GM06990 (cell line): ENCODE results near the gene GRID1.

ENCODE experiments used
- DNase-seq: peaks from one replicate; pipeline ENCODE4 v3.0.0-alpha.2; 2011; ENCODE audit not compliant: insufficient read length; ENCODE audit errors: extremely low read depth
- H3K27me3 ChIP-seq: replicated peaks from 2 replicates; pipeline ENCODE4 v1.6.0; 2011; ENCODE audit warnings: low read length; ENCODE audit not compliant: control insufficient read depth, insufficient read depth
- H3K36me3 ChIP-seq: 2 replicates; pipeline ENCODE4 v1.5.1; 2011; ENCODE audit warnings: low read length; ENCODE audit not compliant: control insufficient read depth, insufficient read depth
- H3K4me3 ChIP-seq: replicated peaks from 2 replicates; pipeline ENCODE4 v1.5.1; 2011; ENCODE audit warnings: low read depth, mild to moderate bottlenecking, control low read depth, low read length
- CTCF ChIP-seq: IDR thresholded peaks from 2 replicates; pipeline ENCODE4 v1.5.1; 2011; ENCODE audit warnings: low read length, control low read depth, mild to moderate bottlenecking, inconsistent platforms; ENCODE audit not compliant: insufficient read depth, poor library complexity, severe bottlenecking

The GRID1 gene

GRCh38 chr10:86362586-86363183, 3.9 kb downstream of the GRID1 start:
- TF ChIP-seq CTCF = no peak
- no peak overlapping the region for H3K4me3 ChIP-seq
- DNase-seq = no peak
- H3K27me3 ChIP-seq = peaks cover 10% of the 10 kb centered on the region
- no peaks in the 10 kb centered on the region for H3K36me3 ChIP-seq

- no peak for TF ChIP-seq CTCF
- Histone ChIP-seq H3K36me3 (no peaks in the 10 kb centered on the region), H3K27me3 (peaks cover 10% of the 10 kb centered on the region), H3K4me3 (no peak overlapping the region)
- no peak for DNase-seq
Observed at GRCh38 chr10:86362129-86362527, 4.5 kb downstream of the GRID1 start.

- Histone ChIP-seq H3K36me3 (no peaks in the 10 kb centered on the region), H3K27me3 (peaks cover 10% of the 10 kb centered on the region), H3K4me3 (no peak overlapping the region)
- no peak for TF ChIP-seq CTCF
- DNase-seq = no peak
Observed at GRCh38 chr10:86361156-86362128, 5.2 kb downstream of the GRID1 start.

- H3K27me3 ChIP-seq = peaks cover 9% of the 10 kb centered on the region
- no peaks in the 10 kb centered on the region for H3K36me3 ChIP-seq
- H3K4me3 ChIP-seq = no peak overlapping the region
- DNase-seq = no peak
- TF ChIP-seq CTCF = no peak
Observed at GRCh38 chr10:86360657-86361056, 5.9 kb downstream of the GRID1 start.

- TF ChIP-seq CTCF = no peak
- peaks cover 7% of the 10 kb centered on the region for H3K27me3 ChIP-seq
Observed at GRCh38 chr10:86359954-86360353, 6.6 kb downstream of the GRID1 start.

More at GRCh38 chr10:86359954-86360353, 6.6 kb downstream of the GRID1 start:
- Histone ChIP-seq H3K4me3 (no peak overlapping the region), H3K36me3 (no peaks in the 10 kb centered on the region)
- DNase-seq = no peak
